ENCODE measurements around the gene PRICKLE3.
A peak's percentile ranks its signal among the peaks of the same experiment; 100 is the strongest.

The PRICKLE3 gene, protein sequence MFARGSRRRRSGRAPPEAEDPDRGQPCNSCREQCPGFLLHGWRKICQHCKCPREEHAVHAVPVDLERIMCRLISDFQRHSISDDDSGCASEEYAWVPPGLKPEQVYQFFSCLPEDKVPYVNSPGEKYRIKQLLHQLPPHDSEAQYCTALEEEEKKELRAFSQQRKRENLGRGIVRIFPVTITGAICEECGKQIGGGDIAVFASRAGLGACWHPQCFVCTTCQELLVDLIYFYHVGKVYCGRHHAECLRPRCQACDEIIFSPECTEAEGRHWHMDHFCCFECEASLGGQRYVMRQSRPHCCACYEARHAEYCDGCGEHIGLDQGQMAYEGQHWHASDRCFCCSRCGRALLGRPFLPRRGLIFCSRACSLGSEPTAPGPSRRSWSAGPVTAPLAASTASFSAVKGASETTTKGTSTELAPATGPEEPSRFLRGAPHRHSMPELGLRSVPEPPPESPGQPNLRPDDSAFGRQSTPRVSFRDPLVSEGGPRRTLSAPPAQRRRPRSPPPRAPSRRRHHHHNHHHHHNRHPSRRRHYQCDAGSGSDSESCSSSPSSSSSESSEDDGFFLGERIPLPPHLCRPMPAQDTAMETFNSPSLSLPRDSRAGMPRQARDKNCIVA

DNA sequence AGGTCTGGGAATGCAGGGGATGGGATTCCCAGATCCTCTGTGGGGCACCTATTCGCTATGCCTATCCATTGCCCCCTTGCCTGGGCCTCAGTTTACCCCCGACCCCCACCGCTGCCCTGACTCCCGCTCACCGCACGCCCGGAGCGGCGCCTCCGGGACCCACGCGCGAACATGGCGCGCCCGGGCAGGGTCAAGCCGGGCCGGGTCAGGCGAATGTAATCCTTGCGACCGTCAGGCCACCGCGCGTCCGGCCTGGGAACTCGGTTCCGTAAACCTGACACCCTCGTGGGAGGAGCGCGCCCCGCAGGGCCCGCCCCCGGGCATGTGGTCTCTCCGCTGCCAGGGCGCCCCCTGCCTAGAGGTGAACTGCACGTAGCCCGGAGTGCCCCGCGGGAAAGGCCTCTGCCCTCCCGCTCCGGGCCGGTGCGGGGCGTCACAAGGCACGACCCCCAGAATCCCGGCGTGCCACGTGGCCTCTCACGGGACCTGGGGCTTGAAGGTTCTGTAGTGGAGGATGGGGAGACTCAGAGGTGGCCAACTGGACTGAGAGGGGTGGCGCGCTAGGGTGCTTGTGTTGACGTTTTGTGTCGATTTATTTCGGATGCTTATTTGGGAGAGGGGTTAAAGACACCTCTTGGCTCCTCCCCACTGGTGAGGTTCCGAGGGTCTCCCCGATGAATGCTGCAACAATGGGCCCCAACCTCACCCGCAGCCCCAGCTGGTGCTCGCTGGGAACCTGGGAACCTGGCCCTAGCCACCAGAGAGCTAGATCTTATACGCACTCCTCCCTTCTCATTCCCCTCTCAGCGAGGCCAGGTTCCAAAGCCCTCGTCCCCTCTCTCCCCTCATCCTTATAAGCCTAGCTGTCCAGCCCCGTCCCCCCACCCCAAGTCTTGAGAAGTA lies at the start of gene PRICKLE3:
Gene PRICKLE3, minus strand, starts transcription at position 249 of the 903 bp plus-strand sequence. Its CDS starts 76 bp downstream, at position 173.
- DNase-seq, result peak; percentile 42

DNA sequence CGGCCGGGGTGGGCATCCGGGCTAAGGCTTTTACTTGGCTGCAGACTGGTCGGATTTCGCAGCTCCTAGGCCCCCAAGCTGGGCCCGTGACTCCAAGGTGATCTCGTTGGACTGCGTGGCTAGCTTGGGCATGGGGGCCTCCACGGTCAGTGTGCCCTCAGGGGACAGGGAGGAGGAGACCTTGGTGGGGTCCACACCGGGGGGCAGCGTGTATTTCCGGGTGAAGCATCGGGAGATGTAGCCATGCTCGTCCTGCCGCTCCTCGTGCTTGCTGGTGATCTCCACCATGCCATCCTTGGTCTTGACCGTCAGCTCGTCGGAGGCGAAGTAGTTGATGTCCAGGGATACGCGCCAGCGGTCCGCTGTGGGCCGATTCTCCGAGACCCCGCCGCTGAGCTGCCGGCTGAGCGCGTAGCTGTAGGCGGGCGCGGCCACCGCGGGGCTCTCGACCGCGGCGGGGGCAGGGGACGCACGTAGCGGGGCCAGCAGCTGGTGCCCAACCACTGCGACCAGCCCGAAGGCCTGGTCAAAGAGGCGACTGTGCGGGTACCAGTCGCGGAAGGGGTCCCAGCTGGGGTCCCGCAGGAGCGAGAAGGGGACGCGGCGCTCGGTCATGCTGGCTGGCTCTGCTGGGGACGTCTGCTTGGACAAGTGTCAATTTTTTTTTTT lies 47.8 kb upstream of the PRICKLE3 start:
- no peak for DNase-seq

DNA sequence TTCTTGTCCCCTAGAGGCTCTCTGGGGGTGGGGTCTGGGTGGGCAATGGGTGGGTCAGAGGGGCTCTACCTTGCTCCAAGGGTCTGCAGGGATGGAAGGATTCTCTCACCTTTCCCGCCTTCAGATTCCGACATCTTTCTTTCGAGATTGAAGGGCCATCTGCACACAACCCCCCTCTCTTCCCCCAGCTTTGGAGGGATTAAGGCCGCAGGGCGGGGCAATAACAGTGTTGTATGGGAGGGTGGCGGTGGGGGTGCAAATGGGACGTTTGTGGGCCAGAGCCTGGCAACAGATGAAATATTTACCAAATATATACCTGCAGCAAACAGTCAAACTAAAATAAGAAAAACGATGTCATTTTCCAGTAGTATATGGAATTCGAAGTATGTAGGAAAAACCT lies 47.0 kb upstream of the PRICKLE3 start, which contains the start of gene CACNA1F:
Gene CACNA1F, minus strand, starts transcription at position 165 of the 400 bp plus-strand sequence. Its CDS starts 31 bp downstream, at position 134.
- DNase-seq, result no peak

DNA sequence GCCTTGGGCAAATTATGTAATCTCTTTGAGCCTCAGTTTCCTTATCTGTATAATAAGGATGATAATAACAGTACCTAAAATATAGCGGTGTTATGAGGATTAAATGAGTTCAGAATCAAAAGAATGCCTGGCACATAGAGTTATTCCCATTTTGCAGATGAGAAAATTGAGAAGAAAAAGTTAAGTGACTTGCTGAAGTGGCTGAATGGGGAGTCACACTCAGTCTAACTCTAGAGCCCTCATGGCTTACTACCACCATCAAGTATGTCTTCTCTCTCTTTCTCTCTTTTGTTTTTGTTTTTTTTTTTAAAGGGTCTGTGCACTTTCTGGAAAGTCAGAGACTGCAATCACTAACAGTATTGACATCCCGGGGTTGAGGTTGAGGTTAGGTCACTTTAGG lies 46.4 kb upstream of the PRICKLE3 start:
- DNase-seq, result no peak

DNA sequence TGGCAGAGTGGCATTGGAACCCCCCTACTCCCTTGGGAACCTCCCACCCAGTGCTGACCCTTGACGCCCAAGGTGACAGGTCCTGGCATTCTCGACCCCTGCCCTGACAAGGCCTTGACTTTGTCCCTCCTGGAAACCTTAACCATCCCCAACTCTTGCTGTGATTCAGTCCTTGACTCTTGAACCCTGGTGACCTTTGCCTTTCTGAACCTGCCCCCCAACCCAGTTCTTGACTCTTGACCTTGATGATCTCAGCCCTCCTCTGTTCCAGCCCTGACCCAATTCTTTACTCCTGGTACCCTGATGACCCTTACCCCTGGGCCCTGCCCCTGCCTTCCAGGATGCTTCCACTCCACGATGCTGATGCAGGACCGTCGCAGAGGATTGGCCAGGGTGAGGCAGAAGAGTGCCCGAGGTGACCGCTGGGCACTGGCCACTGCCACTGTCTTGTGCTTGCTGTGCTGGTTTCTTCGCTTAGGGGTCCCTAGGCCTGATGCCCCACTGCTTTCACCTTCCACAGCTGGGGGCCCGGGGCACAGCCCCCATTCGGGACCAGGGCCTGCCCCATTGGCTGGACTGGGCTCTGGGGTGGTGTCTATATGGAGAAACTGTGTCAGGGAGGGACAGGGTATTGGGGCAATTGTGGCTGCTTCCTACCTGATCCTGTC lies 45.3 kb upstream of the PRICKLE3 start:
- no peak for DNase-seq

DNA sequence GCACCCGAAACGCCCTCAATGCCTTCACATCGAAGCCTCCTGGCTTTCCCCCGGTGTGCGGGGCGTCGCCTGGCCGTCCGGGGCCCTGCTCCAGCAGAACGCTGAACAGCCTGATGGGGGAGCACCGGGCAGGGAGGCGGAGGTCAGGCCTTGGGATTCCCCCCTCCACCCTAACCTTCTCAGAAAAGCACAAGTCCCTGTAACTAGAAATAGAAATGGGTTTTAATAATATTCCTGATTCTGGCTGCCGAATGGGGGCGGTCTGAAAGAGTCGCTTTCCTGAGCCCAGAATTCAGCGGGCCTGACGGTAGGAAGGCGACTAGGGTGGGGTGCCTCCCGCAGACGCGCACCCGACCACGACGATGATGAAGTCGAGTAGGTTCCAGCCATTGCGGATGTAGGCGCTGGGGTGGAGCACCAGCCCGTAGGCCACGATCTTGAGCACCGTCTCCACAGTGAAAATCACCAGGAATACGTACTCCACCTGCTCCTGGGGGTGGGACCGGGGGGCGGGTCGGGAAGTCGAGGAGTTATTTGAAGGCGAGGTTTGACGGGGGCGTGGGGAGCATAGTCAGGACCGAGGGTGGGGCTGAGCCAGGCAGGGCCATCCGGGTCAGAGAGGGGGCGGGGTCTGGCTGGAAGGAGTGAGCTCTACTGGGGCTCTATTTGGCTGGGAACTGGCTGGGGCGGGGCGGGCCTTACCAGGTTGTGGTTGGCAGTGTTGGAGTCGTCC lies 44.5 kb upstream of the PRICKLE3 start:
- no peak for DNase-seq

DNA sequence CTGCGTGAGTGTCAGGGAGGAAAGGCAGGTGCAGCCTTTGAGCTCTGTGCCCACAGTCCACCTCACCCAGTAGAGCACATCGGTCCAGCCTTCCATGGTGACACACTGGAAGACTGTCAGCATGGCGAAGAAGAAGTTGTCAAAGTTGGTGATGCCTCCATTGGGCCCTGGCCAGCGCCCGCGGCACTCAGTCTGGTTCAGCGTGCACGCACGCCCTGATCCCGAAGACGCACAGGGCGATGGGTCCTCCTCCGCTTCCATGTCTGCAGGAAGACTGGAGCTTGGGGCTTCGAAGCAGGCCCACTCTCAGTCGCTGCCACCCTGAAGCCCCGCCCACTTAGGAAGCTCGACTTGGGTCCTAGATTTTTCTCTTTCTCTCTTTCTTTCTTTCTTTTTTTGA lies 42.0 kb upstream of the PRICKLE3 start:
- no peak for DNase-seq

DNA sequence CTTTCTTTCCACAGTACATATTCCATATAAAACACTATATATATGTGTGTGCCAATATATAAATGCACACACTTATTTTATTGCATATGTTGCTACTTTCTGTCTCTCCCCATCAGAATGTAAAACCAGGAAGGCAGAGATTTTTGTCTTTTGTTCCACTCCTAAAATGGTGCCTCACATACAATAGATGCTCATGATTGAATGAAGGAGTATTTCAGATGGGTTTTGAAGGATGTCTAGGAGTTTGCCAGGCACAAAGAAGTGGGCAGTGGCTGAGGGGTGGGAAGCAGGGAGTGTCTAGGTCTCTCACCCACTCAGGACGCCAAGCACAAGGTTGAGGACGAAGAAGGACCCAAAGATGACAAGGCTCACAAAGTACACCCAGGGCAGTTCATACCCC lies 41.6 kb upstream of the PRICKLE3 start:
- no peak for DNase-seq

DNA sequence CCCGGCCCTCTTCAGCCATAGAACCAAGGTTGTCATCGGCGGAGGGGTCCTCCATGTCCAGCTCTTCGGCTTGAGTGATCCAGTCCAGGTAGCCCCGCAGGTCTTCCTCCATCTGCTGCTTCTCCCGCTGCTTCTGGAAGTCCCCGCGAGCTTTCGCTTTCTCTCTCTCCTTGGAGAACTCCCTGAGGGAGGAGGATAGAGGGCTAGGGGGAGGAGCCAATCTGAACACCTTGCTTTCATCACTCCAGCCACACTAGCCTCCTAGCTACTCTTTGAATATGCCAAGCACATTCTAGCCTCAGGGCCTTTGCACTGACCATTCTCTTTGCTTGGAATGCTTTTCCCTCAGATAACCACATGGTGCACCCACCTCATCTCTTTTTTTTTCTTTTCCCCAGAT lies 40.8 kb upstream of the PRICKLE3 start:
- DNase-seq, result no peak

DNA sequence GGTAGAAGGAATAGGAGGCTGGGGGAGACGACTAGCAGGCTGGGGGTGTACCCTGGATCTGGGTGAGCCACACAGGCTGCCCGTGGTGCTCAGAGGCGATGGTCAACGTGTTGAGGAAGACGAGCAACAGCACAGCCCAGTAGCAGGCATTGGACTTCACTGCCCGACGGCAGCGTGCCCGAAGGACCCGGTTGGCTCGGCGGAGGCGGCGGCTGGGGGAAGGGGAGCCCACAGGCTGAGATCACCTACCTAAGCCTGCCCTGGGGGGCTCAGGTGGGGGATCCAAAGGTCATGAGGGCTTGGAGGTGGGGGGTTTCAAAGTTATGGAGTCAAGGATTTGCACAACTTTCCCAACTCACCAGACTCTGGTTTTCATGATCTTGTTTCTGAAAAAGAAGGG lies 39.7 kb upstream of the PRICKLE3 start:
- DNase-seq, result no peak

DNA sequence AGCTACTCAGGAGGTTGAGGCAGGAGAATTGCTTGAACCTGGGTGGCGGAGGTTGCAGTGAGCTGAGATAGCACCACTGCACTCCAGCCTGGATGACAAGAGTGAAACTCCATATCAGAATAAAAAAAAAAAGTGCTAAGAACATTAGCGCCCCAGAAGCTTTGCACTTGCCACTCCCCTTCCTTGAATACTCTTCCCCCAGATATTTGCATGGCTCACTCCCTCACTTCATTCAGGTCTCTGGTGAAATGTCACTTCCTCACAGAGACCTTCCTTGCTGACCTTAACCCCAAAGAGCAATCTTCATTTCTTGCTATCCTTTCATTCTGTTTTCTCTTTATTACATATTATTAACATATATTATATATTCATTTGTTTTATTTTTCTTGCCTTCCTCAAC lies 35.7 kb upstream of the PRICKLE3 start:
- no peak for DNase-seq

DNA sequence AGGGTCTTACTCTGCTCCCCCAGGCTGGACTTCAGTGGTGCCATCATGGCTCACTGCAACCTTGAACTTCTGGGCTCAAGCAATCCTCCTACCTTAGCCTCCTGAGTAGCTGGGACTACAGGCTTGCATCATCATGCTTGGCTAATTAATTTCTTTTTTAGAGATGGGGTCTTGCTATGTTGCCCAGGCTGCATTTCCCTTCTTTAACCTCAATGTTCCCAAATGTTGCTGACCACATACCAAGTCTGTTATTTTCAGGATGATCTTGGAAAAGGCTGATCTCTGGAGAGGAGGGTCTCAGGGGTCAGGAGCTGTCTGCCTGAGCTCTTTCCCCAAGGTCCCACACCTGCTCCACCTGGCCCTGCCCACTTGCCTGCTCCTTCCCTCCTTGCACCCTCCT lies 33.9 kb upstream of the PRICKLE3 start:
- no peak for DNase-seq

DNA sequence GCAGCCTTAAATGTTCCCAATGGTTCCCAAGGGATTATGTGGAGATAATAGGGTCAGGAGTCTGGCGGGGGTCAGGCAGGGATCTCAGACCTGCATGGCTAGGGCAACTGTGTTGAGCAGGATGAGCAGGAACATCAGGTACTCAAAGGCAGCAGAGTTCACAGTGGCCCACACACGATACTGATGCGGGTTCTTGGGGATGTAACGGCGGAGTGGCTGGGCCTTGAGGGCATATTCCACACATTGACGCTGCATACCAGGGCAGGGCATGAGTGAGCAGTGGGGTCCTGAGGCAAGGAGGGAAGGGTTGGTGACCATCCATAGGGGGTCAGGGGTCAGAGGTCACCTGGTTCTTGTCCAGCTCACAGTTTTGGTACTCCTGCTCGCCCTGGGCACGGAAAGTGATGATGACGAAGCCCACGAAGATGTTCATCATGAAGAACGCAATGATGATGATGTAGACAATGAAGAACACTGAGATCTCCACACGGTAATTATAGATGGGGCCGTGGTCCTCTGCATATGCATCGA lies 28.9 kb upstream of the PRICKLE3 start:
- DNase-seq, result no peak

DNA sequence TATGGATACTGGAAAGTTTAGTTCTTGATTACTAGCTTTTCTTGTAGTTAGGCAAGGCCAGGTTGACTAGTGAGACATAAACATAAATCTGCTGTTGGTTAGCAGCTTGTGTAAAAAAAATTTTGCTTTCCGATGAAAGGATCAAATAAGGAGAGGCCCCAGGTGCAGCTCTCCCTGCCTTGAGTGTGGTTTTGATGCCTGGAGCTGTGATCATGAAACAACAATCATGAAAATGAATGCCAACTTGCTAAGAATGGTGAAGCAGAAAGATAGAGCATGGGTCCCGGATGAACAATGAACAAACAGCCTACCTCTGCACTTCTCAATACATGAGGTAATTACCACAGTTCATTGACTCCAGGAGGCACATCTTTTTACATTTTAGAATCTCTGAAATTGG lies 28.2 kb upstream of the PRICKLE3 start:
- DNase-seq, result no peak

DNA sequence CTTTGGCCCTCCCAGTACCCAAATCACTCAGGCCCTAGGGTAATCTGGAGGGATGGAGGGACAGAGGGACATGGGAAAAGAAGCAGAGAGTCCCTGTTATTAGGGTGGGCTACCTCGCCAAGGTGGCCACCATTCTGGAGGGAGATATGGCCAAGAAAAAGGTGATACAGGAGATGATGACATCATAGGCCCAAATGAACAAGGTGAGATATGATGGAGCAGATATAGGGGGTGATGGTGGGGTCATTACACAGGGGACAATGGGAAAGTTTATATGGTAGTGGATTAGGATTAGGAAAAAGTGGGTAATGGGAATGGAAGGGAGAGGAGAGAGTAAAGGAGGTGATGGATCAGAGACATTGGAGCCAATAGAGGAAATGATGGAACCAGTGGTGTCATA lies 26.7 kb upstream of the PRICKLE3 start:
- DNase-seq, result no peak

DNA sequence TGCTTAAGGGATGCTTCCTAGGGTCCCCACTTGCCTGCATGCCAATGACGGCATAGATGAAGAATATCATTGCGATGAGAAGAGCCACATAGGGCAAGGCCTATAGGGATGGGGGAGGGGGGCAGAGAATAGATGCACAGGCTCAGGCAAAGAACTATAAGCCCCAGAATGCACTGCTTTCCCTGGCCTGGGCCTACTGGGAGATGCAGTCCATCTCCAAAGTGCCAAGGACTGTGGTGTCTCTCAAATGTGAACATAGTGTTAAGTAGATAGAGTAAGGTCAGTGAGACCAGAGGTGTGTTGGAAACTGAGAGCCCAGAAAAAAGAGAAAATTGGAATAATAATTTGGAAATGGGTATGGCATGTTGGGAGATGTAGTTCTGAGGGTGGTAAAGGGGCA lies 26.0 kb upstream of the PRICKLE3 start:
- no peak for DNase-seq

DNA sequence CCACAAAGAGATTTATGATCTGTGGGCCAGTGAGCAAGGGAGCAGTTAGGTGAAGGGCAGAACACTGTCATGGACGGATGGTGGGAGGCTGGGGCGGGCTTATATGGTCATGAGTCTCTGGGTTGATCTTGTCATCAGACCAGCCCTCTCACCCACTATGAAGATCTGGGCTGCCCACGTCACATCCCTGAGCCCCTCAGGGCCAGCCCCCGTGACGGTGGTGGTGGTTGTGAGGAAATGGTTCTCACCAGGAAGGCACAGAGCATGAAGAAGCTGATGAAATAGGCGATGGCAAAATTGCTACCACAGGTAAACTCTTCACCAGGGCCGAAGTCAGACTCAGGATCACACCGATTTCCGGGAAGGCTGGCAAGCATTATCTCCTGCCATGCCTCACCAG lies 24.9 kb upstream of the PRICKLE3 start:
- no peak for DNase-seq

DNA sequence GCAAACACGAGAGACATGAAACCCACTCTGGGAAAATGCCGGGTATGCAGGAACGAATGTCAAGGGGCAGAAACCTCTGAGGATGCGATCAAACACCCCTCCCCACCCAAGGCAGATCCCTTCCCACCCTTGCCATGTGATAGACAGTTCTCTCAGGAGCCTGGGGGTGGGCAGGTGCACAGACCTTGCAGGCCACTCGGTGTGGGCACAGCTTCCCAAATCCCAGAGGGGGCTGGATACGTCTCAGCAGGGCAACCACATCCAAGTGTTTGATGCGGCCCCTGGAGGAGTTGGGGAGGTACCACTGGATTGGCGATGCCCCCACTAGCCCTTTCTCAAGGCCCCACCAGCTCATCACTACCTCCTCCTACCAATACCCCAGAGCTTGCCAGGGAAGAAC lies 24.2 kb upstream of the PRICKLE3 start:
- no peak for DNase-seq

DNA sequence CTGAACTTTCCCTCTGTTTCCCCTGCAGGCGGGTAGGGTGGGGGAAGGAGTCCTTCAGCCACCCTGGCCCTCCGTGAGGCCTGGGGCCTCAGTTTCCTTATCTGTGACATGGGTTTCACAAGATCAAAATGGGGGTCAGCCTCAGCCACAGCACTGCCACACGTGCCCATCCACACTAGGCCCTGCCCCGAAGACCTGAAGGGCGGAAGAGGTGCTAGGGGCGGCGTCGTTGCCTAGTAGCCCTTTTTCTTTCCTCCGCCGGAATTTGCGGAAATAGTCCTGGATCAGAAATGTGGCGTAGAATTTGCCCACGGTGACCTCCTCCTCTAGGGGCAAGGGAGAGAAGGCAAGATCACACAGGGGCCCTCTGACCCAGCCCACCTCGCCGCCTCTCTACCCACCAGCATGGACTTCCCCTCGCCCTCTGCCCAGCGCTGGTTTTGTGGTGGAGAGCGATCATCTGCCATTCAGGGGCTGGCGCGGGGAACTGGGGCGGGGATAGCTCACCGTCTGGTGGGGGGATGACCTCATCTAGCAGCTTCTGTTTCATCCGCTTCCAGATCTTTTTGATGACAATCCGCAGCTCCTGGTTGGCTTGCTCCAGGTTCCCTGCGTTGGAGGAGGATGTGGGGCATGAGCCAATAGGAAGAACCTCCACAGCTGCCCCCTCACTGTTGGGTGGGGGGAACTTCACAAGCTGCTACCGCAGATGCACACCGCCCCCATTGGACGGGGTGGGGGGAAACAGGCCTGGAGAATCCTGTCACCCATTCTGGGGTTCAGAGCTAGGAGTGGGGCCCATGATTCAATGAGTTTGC lies 23.5 kb upstream of the PRICKLE3 start:
- no peak for DNase-seq

DNA sequence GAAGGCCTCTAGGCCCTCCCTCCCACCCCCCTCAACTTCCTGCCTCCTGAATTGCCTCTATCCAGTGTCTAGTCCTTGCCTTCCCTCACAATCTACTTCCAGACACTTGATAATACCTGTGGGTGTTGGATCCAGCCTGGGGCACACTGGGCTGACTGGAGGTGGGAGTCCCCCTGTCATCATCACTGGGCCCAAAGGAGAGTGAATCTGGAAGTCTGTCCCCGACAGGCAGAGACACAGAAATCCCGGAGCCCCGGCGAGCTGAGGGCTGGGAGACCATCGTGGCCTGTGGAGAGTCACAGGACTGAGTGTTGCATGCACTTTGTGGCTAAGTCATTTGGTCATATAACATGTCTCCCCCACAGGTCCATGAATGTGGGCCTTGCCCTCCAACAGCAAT lies 22.2 kb upstream of the PRICKLE3 start:
- no peak for DNase-seq

All from NCI-H1092 (cell line).